ENCODE results near the gene NFYA.

The NFYA gene

DNA sequence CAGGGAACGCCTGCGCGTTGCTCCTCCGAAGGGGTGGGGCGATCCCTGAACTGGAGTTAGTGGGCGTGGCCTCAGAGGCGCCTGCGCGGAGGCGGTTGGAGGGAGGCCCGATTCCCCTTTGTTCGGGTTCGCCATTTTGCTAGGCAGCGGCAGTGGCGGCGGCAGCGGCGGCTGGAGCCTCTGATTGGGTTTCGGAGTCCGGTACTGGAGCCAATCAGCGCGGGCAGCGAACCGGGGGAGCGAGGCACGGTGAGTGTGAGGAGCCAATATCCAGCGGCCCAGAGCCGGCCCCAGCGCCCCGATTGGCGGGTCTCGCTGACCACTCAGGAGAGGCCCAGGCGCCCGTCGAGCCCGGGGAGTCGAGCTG is at the start of gene NFYA:
NFYA (plus strand) TSS at position 139 of the 367 bp plus-strand sequence. CDS start 6,116 bp downstream, outside the sequence.
- DNase-seq (ENCODE audit: low spot score) = peak; percentile 97

DNA sequence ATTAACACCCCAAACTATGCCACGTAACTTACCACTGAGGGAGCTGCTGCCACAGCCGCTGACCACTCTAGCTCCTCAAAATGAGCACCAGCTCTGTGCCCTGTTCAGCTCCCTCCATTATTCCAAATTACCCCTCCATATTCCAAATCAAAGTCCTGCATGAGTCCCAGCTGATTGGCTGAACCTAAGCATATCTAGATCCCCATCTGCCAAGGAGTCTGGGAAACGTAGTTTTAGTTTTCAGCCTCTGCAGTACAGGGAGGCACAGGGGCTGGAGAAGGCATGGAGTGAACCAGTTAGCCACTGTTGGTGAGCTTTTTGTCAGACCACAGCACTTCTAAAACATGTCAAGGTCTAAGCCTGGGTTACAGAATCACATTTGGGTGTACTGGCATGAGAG is 49.7 kb upstream of the NFYA start:
- DNase-seq (ENCODE audit: low spot score) = no peak

DNA sequence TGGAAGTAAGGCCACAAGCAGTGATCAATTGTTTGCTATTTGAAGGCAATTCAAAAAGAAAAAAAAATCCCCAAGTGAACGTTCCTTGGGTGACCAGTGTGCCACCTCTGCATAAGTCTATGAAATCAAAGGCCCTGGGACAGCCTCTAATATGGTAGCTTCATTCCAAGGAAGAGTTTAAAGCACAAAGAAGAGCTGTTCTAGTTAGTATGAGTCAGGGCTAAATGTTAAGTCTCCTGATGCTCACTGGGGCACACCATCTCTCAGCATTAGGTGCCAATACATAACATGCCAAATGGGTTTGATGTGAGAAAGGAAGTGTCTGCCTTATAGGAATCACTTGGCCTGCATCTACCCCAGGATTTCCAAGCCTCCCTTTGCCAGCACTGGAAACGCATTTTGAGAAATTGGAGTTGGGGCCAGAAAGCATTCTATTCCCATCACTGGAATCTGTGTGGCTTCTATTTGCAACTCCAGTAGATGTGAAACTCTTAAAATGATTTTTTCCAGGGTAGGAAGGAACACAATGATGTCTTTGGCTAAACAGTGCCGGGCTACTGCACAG is 46.7 kb upstream of the NFYA start:
- DNase-seq (ENCODE audit: low spot score) = no peak

DNA sequence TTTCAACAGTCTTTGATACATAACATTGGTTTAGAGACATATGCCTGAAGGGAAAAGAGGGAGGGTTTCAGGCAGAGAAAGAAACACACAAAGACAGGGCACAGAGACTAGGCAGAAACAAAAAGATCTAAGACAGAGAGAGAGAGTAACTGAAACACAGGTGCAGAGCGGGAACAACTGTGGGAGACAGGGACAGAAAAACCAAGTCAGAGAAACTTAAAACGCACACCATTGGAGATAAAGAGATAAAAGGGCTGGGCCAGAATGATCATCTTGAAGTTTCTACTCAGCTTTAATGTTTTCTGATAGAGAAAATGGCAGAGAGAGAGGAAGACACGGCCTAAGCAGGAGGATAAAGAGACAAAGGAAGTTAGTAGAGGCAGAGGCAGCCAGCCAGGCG is 45.5 kb upstream of the NFYA start:
- DNase-seq (ENCODE audit: low spot score) = no peak

DNA sequence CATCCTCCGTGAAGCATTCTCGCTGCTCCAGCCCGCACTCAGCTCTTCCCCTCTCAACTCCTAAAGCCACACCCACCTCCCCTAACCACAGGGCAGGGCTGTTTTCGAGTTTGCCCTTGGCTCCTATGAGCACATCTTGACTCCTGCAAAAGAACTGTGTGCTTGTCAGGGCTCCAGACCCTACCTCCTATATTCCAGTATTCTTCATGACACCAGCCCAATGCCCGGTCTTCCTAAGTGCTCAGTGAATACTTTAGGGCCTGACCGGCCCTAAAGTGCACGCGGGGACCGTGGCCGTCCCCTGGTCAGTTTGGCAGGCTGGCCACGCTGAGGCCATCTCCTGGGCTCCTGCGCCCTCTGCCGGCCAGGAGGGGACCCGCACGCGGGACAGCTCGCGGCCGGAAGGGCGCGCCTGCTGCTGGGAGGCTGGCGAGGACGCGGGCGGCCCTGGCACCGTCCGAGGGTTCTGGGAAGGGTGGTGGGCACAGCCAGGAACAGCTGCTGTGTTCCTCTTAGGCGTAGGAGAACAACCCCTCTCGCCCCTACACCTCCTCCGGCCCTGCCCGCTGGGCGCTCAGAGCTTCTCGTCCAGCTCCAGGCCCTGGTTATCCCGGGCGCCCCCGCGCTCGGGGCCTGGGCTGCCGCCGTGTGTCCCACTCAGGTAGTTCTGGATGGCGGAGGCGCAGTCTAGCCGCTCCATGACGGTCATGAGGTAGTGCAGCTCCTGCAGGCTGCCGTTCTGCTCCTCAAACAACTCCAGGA is 44.8 kb upstream of the NFYA start:
- DNase-seq (ENCODE audit: low spot score) = peak; percentile 83

DNA sequence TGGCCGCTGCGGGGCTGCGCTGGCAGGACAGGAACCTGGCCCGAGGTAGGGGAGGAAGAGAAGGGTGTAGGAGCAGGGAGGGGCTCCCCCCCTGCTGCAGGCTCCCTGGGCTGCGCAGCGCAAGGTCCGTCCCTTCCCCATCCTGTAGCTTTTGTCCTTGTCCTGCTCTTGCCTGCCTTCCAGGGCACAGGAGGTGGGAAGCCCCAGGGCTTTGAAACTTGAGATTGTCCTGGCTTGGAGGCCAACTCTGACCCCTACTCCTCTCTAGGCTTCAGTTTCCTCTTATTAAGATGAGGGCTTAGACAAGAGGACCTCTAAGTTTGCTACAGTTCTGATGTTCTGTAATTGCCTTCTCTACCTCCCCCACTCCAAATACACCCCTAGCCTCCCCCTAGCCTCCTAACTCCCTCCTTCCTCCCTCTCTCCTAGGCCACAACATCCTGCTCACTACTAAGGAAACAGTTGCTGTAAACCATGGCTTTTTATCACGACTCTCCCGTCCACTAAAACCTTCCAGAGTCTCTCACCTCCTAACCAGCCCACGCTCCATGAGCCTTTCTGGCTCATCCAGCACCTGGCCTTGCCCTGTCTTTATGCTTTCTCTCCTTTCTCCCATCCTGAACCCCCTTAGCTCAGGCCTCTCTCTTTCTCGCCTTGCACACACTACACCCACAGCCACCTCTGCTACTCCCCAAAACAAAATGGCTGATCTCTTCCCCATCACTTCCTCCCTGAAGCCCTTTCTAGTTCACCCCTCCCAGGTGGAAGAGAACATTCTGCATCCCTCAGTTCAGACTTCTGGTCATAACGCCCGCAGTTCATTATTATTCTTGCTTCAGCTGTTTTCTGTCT is 44.0 kb upstream of the NFYA start:
- peak; percentile 27 for DNase-seq (ENCODE audit: low spot score)

DNA sequence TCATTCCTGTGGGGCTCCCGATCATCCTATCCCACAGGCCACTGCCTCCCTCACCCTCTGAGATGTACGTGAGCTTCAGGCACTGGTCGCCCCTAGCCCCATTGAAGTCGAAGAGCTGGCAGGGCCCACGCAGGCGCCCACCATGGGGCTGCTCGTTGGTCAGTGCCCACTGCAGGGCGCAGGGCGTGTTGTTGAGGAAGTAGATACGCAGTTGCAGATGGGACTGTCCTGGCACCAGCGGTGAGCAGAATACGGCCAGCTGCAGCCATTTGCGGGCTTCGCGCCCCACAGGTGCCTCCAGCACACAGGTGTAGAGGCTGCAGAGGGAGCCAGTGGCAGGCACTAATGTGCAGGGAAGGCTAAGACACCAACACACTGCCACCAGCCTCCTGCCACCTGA is 39.9 kb upstream of the NFYA start:
- no peak for DNase-seq (ENCODE audit: low spot score)

DNA sequence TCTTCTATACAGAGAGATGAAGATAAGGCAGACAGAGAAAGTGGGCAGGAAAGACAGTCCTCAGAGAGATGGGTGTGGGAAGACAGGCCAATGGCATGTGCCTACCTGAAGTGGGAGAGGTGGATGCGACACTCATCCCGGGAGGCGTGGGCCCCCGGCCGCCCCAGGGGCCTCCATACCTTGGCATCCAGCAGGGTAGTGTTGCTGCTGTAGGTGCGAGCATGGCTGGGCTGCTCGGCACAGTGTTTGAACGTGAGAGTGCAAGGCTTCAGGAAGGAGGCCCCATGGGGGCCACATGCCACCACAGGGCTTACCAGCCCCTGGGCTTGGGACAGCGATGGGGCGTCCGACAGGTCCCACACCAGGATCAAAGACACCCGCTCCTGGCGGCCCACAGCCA is 39.0 kb upstream of the NFYA start:
- no peak for DNase-seq (ENCODE audit: low spot score)

DNA sequence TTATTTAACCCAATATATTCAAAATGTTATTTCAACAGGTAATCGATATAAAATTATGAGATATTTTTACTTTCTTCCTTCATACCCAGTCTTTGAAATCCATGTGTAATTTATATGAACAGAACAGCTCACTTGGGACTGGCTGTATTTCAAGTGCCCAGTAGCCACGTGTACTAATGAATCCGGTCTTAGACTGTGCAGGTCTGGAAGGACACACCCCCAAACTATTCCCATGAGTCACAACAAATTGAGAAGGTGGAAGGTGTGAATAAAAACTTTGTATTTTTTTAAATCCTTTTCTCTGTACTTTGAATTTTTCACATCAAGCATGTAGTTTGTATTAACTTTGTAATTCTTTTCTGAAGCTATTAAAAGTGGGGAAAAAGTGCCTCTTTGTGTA is 36.6 kb upstream of the NFYA start:
- no peak for DNase-seq (ENCODE audit: low spot score)

DNA sequence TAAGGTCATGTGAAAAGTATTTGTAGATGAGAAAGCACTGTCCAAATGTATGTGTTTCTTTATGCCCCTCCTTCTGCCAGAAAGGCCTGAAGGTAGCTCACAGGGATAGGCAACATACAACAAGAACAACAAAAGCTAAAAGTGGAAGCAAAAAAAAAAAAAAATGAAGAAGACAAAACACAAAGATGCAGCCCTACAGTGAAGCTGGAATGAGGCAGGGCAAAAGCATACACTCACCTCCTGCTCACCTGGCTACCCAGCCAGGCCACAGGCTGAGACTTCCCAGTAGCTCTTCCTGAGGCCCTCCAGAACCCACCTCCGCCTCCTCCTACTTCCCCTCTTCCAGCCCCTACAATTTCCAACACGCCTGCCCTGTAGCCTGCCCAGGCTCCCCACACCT is 36.2 kb upstream of the NFYA start:
- no peak for DNase-seq (ENCODE audit: low spot score)

DNA sequence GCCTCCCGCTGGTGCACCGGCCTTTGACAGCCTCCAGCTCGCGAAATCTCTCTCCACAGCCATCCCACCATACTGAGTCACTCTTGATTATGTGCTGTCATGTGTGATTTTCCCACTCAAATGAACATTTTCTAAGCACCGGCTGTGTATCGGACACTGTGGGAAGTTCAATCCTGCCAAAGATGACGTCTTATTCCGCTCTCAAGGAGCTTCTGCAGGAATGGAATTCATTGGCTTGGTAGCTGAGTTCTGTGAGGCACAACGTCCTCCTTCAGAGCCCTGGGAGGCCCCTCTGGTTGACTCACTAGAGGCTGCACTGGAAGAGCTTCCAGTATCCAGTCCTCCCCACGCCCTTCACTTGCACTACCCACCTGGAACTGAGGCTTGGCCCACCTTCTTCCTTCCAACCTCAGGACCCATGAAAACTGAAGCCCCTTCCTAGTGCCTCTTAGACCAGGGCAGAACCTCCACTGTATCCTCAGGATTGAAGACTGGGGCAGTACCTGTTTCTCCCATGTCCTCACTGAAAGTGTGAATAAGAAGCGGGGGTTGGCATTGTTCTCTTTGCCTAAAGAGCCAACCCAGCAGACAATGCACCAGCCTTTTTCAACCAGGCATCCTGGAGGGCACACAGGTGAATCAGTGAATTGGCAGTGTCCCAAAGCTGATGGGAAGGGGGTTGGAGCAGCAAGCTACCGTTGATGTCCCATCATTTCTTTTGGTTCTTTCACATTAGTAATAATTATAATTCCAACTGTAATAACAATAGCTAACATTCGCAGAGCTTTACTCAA is 35.5 kb upstream of the NFYA start:
- no peak for DNase-seq (ENCODE audit: low spot score)

DNA sequence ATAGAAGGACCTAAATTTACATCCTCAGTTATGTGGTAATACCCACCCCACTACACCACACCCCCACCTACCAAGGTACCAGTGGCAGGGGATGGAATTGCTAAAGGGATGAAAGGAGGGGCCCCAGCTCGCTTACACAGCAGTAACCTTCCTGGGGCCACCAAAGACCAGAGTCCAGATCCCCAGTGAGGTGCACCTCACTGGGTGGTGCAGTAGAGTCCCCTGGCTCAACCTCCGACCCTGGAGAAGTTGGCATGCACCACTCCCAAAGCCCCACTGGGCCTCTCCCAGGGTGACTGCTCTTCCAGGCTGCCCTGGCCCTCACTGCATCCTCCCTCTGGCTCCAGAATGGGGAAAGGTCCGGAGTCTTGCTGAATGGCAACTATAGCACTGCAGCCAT is 34.6 kb upstream of the NFYA start:
- DNase-seq (ENCODE audit: low spot score) = no peak

DNA sequence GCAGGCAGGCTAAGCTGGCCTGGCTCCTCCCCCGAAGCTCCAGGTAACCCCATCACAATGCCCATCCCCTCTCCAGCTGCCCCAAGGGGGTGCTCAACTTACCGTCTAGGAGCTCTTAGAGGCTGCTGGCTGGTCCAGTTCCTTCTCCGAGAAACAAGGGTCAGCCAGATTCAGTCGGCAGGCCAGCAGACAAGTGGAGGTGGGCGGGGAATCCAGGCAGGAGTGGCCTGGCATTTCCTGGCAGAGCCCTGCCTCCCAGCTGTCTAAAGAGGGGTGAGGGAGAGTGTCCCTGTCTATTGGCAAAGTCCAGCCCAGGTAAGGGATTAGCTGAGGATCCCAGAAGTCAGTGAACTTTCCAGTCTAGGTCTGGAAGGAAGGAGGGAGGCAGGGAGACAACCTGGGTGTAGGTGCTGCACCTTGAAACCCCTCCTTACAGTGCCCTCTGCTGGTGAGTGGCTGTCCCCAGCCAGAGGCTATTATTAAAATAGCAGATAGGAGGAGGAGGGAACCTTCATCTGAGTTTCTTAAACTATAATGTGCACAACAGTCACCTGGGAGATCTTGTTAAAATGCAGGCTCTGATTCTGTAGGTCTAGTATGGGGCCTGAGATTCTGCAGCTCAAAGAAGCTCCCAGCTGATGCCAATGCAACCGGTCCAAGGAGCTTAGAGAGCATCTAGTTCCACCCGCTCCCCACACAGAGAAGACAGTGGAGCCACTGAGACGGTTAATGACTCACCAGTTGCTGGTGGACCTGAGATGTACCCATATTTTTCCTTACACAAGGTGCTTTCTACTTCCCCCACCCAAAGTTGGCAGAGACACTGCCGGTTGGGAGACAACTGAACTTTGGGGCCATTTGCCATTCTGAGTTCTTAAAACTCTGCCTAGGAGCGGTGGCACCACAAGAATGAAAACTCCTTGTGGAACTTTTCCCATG is 33.4 kb upstream of the NFYA start, which contains the start of gene UNC5CL:
UNC5CL (minus strand) TSS at position 162 of the 939 bp plus-strand sequence. CDS start 4,147 bp downstream, outside the sequence.
- DNase-seq (ENCODE audit: low spot score) = no peak

DNA sequence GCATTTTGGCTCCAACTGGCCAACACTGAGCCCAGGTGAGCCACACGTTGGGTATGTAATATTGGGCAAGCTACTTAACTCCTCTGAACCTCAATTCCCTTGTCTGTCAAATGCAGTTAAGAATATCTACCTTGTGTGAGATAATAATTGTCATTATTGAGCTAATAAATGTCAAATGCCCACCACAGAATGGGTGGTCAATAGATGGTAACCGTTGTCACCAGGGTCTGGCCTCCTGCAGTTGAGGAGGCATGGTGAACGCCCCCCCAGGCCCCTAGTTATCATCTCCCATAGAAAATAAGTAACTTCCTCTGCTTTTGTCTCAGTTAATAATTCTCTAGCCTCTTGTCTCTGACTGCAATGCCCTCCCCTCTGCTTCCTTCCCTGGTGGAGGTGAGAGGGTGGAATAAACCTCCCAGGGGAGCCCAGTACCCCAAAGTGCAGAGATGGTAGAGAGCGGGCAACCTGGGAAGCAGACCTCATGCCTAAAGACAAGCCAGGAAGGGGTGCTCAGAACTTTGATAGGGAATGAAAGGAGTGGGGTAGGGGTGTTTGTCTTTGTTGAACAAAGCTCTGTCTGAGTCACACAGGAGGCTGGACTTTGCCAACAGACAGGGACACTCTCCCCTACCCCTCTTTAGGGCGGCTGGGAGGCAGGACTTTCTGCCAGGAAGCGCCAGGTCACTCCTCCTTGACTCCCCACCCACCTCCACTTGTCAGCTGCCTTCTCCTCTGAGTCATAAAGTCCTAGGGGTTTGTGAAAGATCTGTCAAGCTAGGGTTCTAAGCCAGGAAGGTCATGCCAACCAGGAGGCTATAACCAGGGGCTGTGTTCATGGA is 32.5 kb upstream of the NFYA start:
- no peak for DNase-seq (ENCODE audit: low spot score)

DNA sequence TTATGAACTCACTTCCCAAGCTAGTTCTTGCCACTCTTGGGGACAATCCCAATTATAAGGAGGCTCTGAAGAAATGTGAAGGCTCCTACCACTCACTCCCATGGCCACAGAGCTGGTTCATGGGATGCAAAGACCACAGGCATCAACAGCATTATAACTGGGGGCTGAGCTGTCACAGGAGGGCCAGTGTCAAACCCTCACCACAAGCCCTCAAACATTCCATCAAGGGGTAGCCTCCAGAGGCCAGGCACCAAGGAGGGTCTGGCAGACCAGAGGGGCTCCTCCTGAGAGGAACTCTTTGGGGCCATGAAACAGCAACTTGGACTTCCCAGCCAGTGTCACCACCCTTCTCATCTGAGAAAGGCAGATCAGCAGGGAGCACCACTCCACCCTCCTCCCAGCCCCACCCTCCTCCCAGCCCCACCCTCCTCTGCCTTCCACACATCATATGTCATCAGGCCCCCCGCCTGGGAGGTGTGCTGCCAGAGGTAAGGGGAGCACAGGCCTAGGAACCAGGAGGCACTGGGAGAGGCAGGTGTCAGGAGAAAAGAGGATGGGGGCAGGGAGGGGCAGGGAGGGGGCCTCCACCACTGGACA is 31.7 kb upstream of the NFYA start:
- DNase-seq (ENCODE audit: low spot score) = no peak

DNA sequence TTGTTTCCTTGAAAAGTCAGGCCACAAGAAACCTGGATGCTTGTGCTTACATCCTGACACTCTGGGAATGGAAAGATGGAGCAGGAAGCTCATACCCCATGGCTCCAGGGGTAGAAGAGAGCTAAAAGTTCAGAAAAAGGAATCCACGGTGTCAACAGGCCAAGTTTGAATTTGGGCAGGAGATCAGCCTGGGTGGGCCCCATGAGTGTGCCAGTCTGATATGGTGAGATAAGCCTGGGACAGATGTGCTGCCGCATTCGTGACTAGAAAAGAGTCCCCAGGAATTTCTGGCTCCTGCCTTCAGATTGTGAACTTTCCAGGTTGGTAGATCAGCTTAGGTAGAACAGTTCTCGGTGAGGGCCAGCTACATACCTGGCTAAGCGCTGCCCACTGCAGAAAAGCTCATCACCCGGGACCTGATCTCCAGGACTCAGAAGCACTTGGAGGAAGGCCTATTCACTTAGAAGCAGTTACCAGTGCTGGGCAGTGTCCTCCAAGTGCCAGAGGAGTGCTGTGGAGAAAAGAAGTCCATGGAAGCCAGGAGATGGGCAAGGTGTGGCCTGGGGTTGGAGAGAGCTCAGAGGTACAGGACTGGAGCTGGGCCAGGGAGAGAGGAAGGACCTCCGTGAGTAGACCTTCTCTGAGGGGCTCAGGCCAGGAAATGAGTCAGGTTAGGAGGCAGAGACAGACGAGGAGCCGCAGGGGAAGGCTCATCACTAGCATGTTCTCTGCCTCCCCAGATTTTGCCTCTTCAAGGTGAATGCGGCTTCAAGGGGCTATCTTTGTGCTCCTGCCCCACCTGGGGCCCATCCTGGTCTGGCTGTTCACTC is 30.3 kb upstream of the NFYA start, which contains the start of gene TSPO2:
TSPO2 (plus strand) TSS at position 242 of the 830 bp plus-strand sequence; CDS start at position 761, 519 bp downstream.
- no peak for DNase-seq (ENCODE audit: low spot score)

DNA sequence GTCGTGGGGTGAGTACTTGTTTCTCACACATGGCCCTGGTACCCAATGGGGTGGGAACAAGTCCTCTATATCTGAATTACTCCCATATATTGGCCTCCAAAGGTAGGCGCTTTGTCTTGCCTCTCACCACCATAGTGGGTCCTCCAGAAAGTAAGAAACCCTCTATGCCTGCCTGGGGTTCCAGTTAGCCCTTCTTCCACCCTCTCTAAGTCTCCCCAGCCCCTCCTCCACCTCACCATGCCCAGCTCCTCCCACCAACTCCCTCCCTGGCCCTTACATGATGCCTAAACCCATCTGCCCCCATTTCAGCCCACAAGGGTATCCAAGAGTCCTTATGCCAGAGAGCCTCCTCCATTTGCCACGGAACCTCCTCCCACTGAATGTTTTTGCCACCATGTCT is 29.6 kb upstream of the NFYA start:
- no peak for DNase-seq (ENCODE audit: low spot score)

DNA sequence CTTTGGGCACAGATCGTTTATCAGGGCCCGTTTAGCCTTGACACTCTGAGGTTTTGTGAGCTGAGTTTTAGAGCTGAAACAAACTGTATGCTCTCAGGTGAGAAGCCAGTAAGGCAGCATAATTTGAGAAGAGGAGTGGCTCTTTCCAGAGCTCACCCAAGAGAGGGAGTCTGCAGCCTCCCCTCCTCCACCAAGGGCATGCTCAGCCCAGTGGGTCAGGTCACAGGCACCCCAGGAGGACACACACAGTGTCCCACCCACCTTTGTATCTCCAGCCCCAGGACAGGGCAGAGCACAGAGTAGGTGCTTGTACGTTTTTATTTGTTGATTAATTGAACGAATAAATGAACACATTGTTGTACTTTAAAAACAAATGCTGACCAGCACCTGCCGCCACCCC is 27.1 kb upstream of the NFYA start:
- no peak for DNase-seq (ENCODE audit: low spot score)

DNA sequence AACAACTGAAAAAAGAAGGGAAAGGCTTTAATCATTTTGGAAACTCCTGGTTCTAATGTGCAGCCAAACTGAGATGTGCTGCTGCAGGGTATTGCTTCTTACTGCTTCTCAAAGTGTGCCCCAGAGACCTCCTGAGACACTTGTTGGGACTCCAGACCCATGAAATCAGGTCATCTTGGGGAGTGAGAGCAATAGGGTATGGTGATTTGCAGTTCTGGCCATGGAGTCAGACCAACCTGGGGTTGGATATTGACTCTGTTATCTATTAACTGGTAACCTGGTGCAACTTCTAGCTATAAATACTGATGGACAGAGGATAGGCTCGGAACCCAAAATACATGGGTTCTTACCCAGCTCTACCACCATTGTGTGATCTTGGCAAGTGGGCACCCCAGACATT is 26.7 kb upstream of the NFYA start:
- no peak for DNase-seq (ENCODE audit: low spot score)

All from RKO (cell line).